Activated CD8-positive, alpha-beta memory T cell treated with anti-CD3 and anti-CD28 coated beads, Interleukin-2, amount 50 U/mL, for 1 hour (primary cell): ENCODE measurements around the gene GSTT2.

ENCODE experiments used
- DNase-seq: peaks from one replicate; pipeline ENCODE4 v3.0.0-alpha.2; 2020; ENCODE audit errors: extremely low read depth

GSTT2 gene

DNA sequence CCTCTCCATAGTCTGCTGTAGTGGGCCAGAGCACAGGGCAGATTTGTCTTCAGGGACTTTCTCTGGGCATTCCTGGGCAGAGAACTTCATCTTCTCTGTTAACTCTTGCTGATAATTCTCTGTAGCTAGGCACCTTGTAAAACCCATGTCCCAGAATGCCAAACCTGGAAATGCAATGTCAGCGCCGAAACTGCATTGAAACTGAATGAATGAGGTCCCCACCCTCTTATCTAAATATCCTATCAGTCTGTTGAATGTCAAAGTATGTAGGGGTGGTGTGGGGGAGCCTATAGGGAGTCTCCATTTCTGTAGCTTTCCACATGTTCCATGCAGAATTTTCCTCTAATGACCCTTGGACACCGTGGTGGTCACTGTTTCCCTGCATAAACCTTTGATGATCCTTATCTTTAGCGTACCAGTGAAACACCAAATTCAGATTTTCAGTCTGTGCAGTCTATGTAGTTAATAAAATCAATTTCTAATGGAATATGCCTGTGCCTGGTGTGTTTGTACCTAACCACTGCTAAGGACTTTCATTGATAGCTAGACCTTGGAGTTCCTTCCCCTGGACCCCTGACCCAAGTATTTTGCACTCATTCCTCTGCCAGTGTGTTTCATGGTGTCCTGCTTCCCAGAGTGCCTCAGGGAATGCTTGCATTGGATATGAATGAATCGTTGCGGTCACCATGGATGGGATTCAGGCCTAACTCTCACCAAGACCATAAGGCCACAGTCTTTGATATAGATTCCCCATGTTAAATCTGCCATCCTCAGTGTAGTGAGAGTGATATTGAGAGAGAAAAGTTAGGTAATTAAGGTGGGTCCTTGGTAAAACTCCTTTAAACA, 28.7 kb downstream of the GSTT2 start:
- no peak for DNase-seq

GRCh38 chr22:24009227-24010017, 29.5 kb downstream of the GSTT2 start:
- no peak for DNase-seq

- no peak for DNase-seq
Observed at GRCh38 chr22:24010018-24010391, 30.1 kb downstream of the GSTT2 start.

- DNase-seq: no peak
Observed at GRCh38 chr22:24011735-24012068, 31.8 kb downstream of the GSTT2 start.

DNA sequence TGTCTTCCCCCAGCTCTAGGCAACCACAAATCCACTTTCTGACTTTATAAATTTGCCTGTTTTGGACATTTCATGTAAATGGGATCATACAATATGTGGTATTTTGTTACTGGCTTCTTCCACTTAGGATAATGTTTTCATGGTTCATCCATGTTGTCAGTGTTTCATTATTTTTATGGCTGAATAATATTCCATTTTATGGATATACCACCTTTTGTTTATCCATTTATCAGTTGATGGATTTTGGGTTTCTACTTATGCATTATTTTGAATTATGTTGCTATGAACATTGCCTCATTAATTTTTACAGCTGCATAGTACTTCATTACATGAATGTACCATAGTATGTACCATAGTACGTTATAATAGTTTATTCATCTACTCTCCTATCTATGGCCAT, 36.2 kb downstream of the GSTT2 start:
- DNase-seq: no peak

- no peak for DNase-seq
Observed at GRCh38 chr22:24021304-24021703, 41.4 kb downstream of the GSTT2 start.

DNA sequence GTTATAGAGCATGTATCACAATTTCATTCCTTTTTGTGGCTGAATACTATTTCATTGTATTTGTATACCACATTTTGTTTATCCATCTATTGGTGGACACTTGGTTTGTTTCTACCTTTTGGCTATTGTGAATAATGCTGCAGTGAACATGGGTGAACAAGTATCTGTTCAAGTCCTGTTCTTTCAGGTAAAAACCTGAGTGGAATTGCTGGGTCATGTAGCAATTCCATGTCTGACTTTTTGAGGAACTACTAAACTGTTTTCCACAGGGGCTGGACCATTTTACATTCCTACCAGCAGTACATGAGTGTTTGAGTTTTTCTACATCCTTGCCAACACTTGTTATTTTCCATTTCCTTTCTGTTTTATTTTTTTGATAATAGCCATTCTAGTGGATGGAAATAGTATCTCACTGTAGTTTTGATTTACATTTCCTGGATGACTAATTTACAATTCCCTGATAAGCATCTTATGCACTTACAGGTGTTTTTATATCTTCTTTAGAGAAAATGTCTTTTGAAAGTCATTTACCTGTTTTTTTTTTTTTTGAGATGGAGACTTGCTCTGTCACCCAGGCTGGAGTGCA, 43.4 kb downstream of the GSTT2 start:
- DNase-seq: no peak

DNA sequence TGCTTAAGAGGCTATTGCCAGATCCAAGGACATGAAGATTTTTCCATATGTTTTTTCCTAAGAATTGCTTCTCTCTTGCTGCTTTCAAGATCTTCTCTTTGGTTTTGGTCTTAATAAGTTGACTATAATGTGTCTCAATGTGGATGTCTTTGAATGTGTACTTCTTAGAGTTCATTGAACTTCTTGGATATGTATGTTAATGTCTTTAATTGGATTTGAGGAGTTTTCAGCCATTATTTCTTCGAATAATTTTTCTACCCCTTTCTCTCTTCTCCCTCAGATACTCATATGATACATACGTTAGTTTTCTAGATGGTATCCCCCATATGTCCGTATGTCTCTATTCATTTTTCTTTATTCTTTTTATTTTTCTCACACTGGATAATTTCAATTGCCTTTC, 44.4 kb downstream of the GSTT2 start:
- DNase-seq: no peak

DNA sequence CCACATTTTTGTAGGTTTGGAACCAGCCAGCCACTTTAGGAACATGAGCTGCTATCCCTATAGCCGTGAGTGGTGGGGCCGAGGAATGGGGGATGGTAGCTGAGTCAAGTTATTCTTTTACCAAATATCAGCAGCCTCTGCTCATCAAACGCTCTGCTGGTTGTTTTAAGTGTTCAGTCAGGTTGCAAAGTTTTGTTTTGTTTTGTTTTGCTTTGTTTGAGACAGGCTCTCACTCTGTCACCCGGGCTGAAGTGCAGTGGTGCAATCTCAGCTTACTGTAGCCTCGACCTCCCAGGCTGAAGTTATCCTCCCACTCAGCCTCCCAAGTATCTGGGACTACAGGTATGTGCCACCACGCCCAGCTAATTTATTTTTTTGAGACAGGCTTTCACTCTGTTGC, 45.5 kb downstream of the GSTT2 start:
- DNase-seq: no peak

- DNase-seq: no peak
Observed at GRCh38 chr22:24026056-24026455, 46.1 kb downstream of the GSTT2 start.

DNA sequence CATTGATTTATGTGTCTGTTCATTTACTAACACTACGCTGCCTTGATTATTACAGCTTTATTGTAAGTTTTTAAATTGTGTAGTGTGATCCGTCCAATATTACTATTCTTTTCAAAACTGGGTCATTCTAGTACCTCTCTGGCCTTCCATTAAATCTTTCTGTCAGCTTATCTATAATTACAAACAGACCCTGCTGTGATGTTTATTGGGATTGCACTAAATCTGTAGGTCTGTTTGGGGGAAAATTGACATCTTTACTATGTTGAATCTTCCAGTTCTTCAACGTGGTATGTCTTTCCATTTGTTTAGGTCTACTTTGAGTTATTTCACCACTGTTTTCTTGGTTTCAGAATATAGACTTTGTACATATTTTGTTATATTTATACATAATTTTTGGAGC, 46.8 kb downstream of the GSTT2 start:
- DNase-seq: no peak

DNA sequence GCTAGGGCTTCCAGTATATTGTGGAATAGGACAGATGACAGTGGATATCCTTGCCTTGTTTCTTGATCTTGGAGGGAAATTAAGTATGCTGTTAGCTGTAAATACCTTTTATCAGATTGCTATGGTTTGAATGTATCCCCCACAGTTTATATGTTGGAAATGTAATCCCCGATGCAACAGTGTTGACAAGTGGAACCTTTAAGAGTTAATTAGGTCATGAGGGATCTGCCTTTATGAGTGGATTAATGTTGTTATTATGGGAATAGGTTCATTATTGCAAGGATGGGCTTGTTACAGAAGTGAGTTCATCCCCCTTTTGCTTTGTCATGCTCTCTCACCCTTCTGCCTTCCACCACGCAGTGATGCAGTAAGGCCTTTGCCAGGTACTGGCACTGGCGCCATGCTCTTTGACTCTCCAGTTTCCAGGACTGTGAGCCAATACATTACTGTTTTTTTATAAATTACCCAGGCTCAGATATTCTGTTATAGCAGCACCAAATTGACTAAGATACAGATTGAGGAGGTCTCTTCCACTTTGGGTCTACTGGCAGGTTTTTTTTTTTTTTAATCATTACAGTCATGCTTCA, 47.5 kb downstream of the GSTT2 start:
- DNase-seq: no peak

DNA sequence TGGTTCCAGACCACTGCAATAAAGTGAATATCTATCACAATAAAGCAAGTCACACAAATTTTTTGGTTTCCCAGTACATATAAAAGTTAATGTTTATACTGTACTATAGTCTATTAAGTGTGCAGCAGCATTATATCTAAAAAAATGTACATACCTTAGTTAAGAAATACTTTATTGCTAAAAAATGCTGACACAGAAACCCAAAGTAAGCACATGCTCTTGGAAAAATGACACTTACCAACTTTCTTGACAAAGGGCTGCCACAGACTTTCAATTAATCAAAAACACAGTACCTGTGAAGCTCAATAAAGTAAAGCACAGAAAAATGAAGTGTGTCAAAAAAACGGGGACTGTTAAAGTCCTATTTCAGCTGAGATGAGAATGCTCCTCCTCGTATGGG, 48.1 kb downstream of the GSTT2 start:
- no peak for DNase-seq

- DNase-seq: no peak
Observed at GRCh38 chr22:24028533-24028932, 48.6 kb downstream of the GSTT2 start.

DNA sequence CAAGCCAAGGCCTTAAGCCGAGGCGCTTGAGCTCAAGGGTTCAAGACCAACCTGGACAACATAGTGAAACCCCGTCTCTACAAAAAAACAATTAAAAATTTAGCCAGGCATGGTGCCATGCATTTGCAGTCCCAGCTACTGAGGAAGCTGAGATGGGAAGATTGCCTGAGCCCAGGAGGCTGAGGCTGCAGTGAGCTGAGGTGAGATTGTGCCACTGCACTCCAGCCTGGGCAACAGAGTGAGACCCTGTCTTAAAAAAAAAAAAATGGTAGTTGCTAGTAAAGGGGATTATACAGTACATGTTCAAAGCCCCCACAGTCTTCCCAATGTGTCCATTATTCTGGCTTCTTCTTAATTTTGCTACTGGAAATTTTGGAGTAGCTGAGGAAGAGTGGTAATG, 49.4 kb downstream of the GSTT2 start:
- no peak for DNase-seq

GRCh38 chr22:24030186-24030702, 50.3 kb downstream of the GSTT2 start:
- DNase-seq: no peak
